CD14-positive monocyte (primary cell): ENCODE results near the gene CASTOR1. TPM values are rescaled to one million over a fixed set of nuclear protein-coding genes. Genes with fewer than 3 reads are reported as not detected.
A peak's percentile ranks its signal among the peaks of the same experiment; 100 is the strongest.

Experiments used
- DNase-seq, 3 donors: peaks; one replicate each; pipeline ENCODE4 v3.0.0-alpha.2; 2011 to 2022
- H2AFZ ChIP-seq: 2 replicates; pipeline ENCODE4 v1.6.0; 2012; ENCODE audit warnings: mild to moderate bottlenecking, low read depth, low read length, inconsistent platforms; ENCODE audit not compliant: insufficient read depth, poor library complexity, severe bottlenecking
- H3K27ac ChIP-seq, 2 donors: 1 replicate in 1 of 2; 2 replicates in 1 of 2; pipeline ENCODE4 v1.5.1; 2012 to 2013; ENCODE audit warnings: low read length in 2 of 2, control low read depth in 1 of 2, inconsistent platforms in 1 of 2, low read depth in 1 of 2, mild to moderate bottlenecking in 1 of 2
- H3K27me3 ChIP-seq, 2 donors: one replicate each; pipeline versions ENCODE4 v1.6.0 to v1.6.1; 2011 to 2013; ENCODE audit warnings: low read length in 2 of 2; ENCODE audit not compliant: control insufficient read depth in 2 of 2, insufficient read depth in 2 of 2
- H3K36me3 ChIP-seq, 2 donors: replicated peaks in 1 of 2; 1 replicate in 1 of 2; 2 replicates in 1 of 2; pipeline versions ENCODE4 v1.5.1 to v1.6.1; 2012 to 2013; ENCODE audit warnings: low read length in 2 of 2, control low read depth in 1 of 2, inconsistent platforms in 1 of 2, mild to moderate bottlenecking in 1 of 2; ENCODE audit not compliant: insufficient read depth in 2 of 2, control insufficient read depth in 1 of 2
- H3K4me1 ChIP-seq, 2 donors: 1 replicate in 1 of 2; 2 replicates in 1 of 2; pipeline versions ENCODE4 v1.5.1 to v1.6.1; 2012 to 2013; ENCODE audit warnings: low read length in 2 of 2, control low read depth in 1 of 2, inconsistent platforms in 1 of 2, mild to moderate bottlenecking in 1 of 2, moderate library complexity in 1 of 2; ENCODE audit not compliant: insufficient read depth in 2 of 2, control insufficient read depth in 1 of 2
- H3K4me2 ChIP-seq: replicated peaks from 2 replicates; pipeline ENCODE3; 2012; ENCODE audit warnings: low read length, moderate library complexity, mild to moderate bottlenecking; ENCODE audit not compliant: poor library complexity, severe bottlenecking; ENCODE audit errors: extremely low read depth
- H3K4me3 ChIP-seq, 3 experiments: fragments of 200-600 bp in 1 of 3; sonication (generic) in 1 of 3; replicated peaks in 1 of 3; 1 replicate in 2 of 3; 2 replicates in 1 of 3; pipeline ENCODE4 v1.5.1; 2011 to 2013; ENCODE audit warnings: low read length in 3 of 3, mild to moderate bottlenecking in 3 of 3, control low read depth in 2 of 3, low read depth in 2 of 3, inconsistent platforms in 1 of 3, moderate library complexity in 1 of 3
- H3K79me2 ChIP-seq: 2 replicates; pipeline ENCODE4 v1.6.0; 2012; ENCODE audit warnings: mild to moderate bottlenecking, control low read depth, inconsistent platforms, low read length, moderate library complexity; ENCODE audit not compliant: insufficient read depth
- H3K9ac ChIP-seq: 2 replicates; pipeline ENCODE4 v1.6.0; 2017; ENCODE audit warnings: low read length, mild to moderate bottlenecking; ENCODE audit not compliant: insufficient read depth, poor library complexity, severe bottlenecking
- H3K9me3 ChIP-seq, 2 donors: replicated peaks in 1 of 2; 1 replicate in 1 of 2; 2 replicates in 1 of 2; pipeline versions ENCODE4 v1.5.1 to v1.6.1; 2012 to 2013; ENCODE audit warnings: low read length in 2 of 2, control low read depth in 1 of 2; ENCODE audit not compliant: control insufficient read depth in 1 of 2, insufficient read depth in 1 of 2
- H4K20me1 ChIP-seq: 2 replicates; pipeline ENCODE4 v1.6.0; 2012; ENCODE audit warnings: mild to moderate bottlenecking, low read length, control low read depth, moderate library complexity; ENCODE audit not compliant: insufficient read depth
- H3K27ac Mint-ChIP-seq, 7 donors: one replicate each; pipeline ENCODE4 v1.8.0; 2020; ENCODE audit warnings: mild to moderate bottlenecking in 7 of 7, mixed read lengths in 7 of 7, moderate library complexity in 6 of 7, inconsistent platforms in 2 of 7
- H3K27me3 Mint-ChIP-seq, 3 donors: one replicate each; pipeline ENCODE4 v1.8.0; 2021 to 2022; ENCODE audit warnings: low read depth in 3 of 3, mild to moderate bottlenecking in 3 of 3, mixed read lengths in 3 of 3, moderate library complexity in 3 of 3, inconsistent platforms in 1 of 3
- H3K36me3 Mint-ChIP-seq, 2 donors: one replicate each; pipeline ENCODE4 v1.8.0; 2020; ENCODE audit warnings: mixed read lengths in 2 of 2, inconsistent platforms in 1 of 2, mild to moderate bottlenecking in 1 of 2
- H3K4me1 Mint-ChIP-seq: one replicate; pipeline ENCODE4 v1.8.0; 2020; ENCODE audit warnings: mild to moderate bottlenecking, mixed read lengths
- H3K4me3 Mint-ChIP-seq, 2 donors: one replicate each; pipeline ENCODE4 v1.8.0; 2020; ENCODE audit warnings: mild to moderate bottlenecking in 2 of 2, mixed read lengths in 2 of 2, moderate library complexity in 1 of 2
- H3K9me3 Mint-ChIP-seq, 7 donors: one replicate each; pipeline ENCODE4 v1.8.0; 2020 to 2022; ENCODE audit warnings: mixed read lengths in 7 of 7, mild to moderate bottlenecking in 6 of 7, moderate library complexity in 6 of 7, inconsistent platforms in 2 of 7
- CTCF ChIP-seq: fragments of 200-600 bp; IDR thresholded peaks from one replicate; pipeline ENCODE4 v1.8.0; 2022; ENCODE audit warnings: antibody characterized with exemption, mild to moderate bottlenecking
- WGBS: methylation state at CpG from one replicate; pipeline ENCODE4 v1.1.5; 2013; ENCODE audit warnings: missing lambda C conversion rate; ENCODE audit not compliant: insufficient coverage; 5-methylcytosine and 5-hydroxymethylcytosine counted together
- intact Hi-C, 2 donors: fragments of 100-400 bp; cut with micrococcal nuclease; formaldehyde crosslinking; loops; one replicate each; pipeline versions ENCODE4 v1.15.0 to v1.15.1; 2023
- polyA plus RNA-seq, 3 donors: library from polyadenylated mRNA; depleted of rRNA in 1 of 3; unstranded in 2 of 3; stranded (reverse) in 1 of 3; fragments of 300-500 nt in 2 of 3; fragments of >200 nt in 1 of 3; fragmentation: Illumina TruSeq in 2 of 3; gene quantifications; 1 replicate in 2 of 3; 2 replicates in 1 of 3; pipeline ENCODE4 v1.2.3, GENCODE V29; 2012 to 2021

Gene CASTOR1
- polyA plus RNA-seq, 3 donors: 6.4 to 15.5 (median 6.5) TPM

- WGBS: 87% methylated on average over 3 of the region's 4 CpGs
- no peaks in the 10 kb centered on the region for H3K27me3 ChIP-seq
- no peaks in the 10 kb centered on the region for H3K36me3 ChIP-seq
- Mint-ChIP-seq H3K9me3 (peaks cover 0 to 6% (median 0%) of the 10 kb centered on the region in 7 donors), H3K27me3 (peaks cover 2 to 4% (median 3%) of the 10 kb centered on the region in 3 donors), H3K36me3 (peaks cover 4 to 13% of the 10 kb centered on the region in 2 donors), H3K27ac (peak overlapping the region in 5 of 7 donors; percentile 57 to 84 (median 69)), H3K4me1 (peaks cover 72% of the 10 kb centered on the region), H3K4me3 (peak overlapping the region in 1 of 2 donors; percentile 20)
- TF ChIP-seq CTCF: no peak
- DNase-seq: no peak
- no peaks in the 10 kb centered on the region for H4K20me1 ChIP-seq
- intact Hi-C loops: loop anchor here in 1 of 2 donors (10.0 kb wide), 1 partner anchor 179 kb away; no protein-coding TSS in a partner anchor
- peak overlapping the region in 1 of 2 donors; percentile 17 for H3K27ac ChIP-seq
- H3K4me2 ChIP-seq: no peak overlapping the region
- no peaks in the 10 kb centered on the region for H3K79me2 ChIP-seq
- H3K4me1 ChIP-seq: peaks cover 55 to 70% of the 10 kb centered on the region in 2 donors
- H3K9me3 ChIP-seq: no peaks in the 10 kb centered on the region
- H3K9ac ChIP-seq: no peak overlapping the region
- H3K4me3 ChIP-seq: no peak overlapping the region
- H2AFZ ChIP-seq: no peak overlapping the region
Measured at GRCh38 chr22:30283342-30283741, 6.0 kb downstream of the CASTOR1 start.

GRCh38 chr22:30282616-30283046 lies 6.7 kb downstream of the CASTOR1 start:
- Histone ChIP-seq H3K27ac (peak overlapping the region in 1 of 2 donors; percentile 17), H3K36me3 (no peaks in the 10 kb centered on the region), H3K9ac (no peak overlapping the region), H3K9me3 (no peaks in the 10 kb centered on the region), H3K4me2 (peak overlapping the region; percentile 26), H3K4me1 (peaks cover 55 to 70% of the 10 kb centered on the region in 2 donors), H4K20me1 (no peaks in the 10 kb centered on the region), H3K79me2 (no peaks in the 10 kb centered on the region), H3K4me3 (peak overlapping the region in 1 of 3 experiments; percentile 31), H2AFZ (no peak overlapping the region), H3K27me3 (no peaks in the 10 kb centered on the region)
- TF ChIP-seq CTCF: no peak
- H3K36me3 Mint-ChIP-seq: peaks cover 4 to 18% of the 10 kb centered on the region in 2 donors
- H3K4me1 Mint-ChIP-seq: peaks cover 73% of the 10 kb centered on the region
- 0% methylated on average over 1 of the region's 7 CpGs for WGBS
- peaks cover 6 to 9% (median 6%) of the 10 kb centered on the region in 3 donors for H3K27me3 Mint-ChIP-seq
- peak overlapping the region; percentile 42 to 52 for H3K4me3 Mint-ChIP-seq
- peaks cover 0 to 2% (median 0%) of the 10 kb centered on the region in 7 donors for H3K9me3 Mint-ChIP-seq
- intact Hi-C loops: loop anchor here in 1 of 2 donors (10.0 kb wide), 1 partner anchor 178 kb away; no protein-coding TSS in a partner anchor
- peak; percentile 77 to 84 (median 81) for DNase-seq
- H3K27ac Mint-ChIP-seq: peak overlapping the region; percentile 50 to 84 (median 79)
